NCI-H1417 (cell line): ENCODE results near the gene EMD.
"Not testable (repeated sequence)": the region's sequence is repeated elsewhere in the genome, so short reads cannot be mapped to it uniquely, and the experiment has no call there.

Experiments used
- DNase-seq, 3 experiments: peaks; one replicate each; lab custom pipeline; 2025; lab: John Stamatoyannopoulos, UW

The EMD gene

DNA sequence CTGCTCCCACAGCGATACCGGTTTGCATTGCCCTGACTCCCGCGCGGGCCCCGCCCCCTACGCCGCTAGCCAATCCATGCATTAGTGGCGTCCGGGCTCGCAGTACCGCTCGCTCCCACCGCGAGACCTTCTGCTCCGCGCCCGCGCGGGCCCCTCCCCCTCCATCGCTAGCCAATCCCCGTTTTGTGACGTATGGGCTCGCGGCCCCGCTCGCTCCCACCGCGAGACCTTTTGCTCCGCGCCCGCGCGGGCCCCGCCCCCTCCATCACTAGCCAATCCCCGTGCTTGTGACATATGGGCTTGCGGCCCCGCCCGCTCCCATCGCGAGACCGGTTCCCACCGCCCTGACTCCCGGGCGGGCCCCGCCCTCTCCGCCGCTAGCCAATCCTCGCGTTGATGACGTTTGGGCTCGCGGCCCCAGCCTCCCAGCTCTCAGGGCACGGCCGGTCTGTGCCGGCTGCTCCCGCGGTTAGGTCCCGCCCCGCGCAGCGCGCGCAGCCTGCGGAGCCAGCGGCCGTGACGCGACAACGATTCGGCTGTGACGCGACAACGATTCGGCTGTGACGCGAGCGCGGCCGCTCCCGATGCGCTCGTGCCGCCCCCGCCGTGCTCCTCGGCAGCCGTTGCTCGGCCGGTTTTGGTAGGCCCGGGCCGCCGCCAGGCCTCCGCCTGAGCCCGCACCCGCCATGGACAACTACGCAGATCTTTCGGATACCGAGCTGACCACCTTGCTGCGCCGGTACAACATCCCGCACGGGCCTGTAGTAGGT lies at the start of gene EMD:
Gene EMD, plus strand, starts transcription at position 497 of the 770 bp plus-strand sequence. Its CDS starts 190 bp downstream, at position 687.
- peak; percentile 100 for DNase-seq

- no peak for DNase-seq
Measured at GRCh38 chrX:154332561-154332960, 46.5 kb upstream of the EMD start.

DNA sequence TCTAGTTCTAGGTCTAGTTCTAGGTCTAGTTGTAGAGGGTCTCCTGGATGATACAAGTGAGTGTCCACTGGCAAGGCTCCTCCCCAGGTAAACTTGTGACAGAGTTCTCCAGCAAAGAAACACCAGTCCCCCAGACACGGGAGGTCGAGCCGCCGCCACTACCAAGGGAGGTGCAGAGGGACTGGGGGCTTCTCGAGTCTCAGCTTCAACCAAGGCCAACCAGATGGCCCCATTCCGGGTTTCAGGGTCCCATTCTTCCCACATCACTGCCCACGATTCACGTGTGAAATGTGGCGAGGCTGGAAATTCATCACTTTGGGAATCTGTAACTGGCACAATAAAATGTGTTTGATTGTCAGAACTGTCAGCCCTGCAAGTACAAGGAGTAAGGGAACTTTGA lies 46.0 kb upstream of the EMD start:
- DNase-seq, result no peak

GRCh38 chrX:154333837-154334271 lies 45.2 kb upstream of the EMD start:
- no peak for DNase-seq

DNA sequence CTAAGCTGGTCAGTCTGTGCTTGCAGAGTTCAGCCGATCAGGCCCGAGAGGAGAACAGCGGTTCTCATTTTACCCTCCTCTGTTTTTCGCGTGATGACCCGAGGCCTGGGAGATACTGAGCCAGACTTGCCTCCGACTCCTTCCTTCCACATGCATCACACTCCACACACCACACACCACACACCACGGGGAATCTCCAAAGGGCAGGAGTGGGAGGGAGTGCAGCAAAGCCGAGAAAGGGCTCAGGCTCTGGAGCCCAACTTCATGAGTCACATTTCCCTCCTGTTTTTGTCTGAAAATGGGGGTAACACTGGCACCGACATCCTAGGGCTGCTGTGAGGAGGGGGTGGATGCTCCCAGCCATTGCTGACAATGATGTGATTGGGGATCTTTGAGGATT lies 44.6 kb upstream of the EMD start:
- DNase-seq, result no peak

DNA sequence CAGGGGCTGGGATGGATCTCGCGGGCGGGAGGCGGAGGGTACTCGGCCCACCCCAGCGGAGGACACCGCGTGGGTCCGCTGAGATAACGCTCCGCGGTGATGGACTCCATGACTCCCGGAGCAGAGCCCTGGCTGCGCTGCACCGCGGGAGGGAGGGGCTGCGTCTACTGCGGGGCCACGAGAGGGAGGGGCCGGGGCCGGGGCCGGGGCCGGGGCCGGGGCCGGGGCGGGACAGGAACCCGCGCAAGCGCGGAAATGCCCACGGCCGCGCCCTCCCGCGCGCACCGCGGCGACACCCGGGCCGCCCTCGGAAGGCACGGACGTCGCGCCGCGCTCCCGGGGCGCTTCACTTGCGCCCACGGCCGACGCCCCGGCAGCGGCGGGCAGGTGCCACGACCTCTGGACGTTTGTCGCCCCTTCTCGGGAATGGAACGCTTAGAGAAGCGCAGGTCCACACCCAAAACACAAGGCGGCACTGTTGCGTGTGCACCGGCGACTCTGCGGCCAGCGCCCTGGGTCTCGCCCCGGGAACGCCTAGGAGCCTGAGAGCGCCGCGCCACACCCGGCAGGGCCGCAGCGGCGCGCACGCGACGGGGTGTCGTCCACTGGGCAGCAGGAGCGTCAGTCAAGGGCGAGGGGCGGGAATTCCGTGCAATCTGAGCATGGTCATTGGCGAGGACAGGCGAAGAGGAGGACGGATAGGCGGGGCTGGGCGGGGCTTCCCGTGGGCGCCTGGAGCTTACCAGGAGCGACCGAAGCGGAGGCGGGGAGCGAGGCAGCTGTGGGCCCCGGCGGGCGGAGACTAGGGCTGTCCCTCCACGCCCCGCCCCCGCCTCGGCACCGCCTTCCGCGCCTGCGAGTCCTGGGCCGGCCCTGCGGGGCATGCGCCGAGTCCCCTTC lies 37.4 kb upstream of the EMD start:
- not testable (repeated sequence) for DNase-seq

- DNase-seq, result not testable (repeated sequence)
Measured at GRCh38 chrX:154343063-154343462, 36.0 kb upstream of the EMD start.

GRCh38 chrX:154343620-154344019 lies 35.5 kb upstream of the EMD start:
- DNase-seq, result not testable (repeated sequence)

DNA sequence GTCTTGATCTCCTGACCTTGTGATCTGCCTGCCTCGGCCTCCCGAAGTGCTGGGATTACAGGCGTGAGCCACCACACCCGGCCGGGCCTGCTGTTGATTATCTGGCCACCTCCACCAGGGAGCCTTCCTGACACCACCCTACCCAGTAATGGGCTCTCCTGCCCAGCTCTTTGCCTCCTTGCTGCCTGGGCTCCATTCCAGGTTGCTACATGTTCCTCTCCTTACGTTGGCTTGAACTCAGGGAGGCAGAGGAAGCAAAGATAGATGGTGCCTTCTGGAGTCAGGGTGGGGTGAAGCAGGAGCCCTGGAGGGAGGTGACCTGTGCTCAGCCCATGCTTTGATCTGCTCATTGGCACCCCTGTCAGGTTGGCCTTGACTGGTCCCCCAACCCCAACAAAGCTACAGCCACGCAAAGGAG lies 31.0 kb upstream of the EMD start:
- DNase-seq, result no peak

DNA sequence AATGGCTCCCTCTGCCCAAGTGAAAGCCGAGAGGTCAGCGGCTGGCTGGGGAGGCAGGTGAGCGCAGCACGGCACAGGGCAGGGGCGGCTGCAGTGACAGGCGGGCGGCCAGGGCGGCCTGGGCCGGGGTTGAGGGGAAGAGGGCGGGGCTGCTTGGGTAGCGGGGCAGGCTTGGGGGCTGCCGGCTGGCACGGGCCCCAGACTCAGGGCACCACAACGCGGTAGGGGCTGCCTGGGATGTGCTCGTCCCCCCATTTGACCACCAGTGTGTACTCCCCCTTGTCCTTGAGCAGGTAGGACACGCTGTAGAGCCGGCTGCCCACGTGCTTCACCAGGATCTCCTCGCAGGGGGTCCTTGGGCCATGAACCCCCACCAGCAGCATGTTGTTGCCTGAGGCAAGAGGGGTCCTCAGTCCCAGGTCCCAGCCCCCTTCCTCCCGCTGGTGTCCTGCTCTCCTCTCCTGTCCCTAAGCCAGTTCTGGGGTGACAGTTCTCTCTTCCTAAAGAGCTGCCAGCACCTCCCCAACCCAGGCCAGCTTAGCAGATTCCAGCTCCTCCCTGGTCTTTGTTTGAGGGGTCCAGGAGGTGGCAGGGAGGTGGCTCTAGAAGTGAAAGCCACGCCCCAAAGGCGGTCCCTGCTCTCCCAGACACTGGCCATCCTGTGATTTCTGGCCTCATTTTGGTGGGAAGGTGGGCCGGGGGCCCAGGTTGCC lies 30.3 kb upstream of the EMD start:
- DNase-seq, result no peak

DNA sequence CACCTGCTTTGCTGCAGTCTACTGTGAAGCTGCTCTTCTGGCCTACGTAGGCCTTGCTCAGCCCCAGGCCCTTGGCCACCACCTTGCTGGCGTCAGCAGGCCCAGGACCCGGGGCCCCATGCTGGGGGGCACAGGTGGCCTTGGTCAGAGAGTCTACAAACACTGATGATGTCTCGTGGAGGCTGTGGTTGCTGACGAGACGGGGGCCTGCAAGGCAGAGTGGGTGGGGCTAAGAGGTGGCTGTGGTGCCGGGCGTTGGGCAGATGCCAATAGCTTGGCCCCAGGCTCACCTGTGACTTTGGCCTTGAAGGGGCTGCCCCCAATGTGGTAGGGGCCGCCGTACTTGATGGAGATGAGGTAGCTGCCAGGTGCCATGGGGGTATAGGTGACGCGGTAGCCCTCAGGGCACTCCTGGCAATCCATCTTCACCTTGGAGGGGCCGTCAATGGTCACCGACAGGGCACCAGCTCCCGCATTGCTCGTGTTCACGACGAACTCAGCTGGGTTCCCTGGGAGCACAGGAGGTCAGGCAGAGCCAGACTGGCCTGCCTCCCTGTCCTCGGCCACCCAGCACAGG lies 29.6 kb upstream of the EMD start:
- DNase-seq, result no peak

DNA sequence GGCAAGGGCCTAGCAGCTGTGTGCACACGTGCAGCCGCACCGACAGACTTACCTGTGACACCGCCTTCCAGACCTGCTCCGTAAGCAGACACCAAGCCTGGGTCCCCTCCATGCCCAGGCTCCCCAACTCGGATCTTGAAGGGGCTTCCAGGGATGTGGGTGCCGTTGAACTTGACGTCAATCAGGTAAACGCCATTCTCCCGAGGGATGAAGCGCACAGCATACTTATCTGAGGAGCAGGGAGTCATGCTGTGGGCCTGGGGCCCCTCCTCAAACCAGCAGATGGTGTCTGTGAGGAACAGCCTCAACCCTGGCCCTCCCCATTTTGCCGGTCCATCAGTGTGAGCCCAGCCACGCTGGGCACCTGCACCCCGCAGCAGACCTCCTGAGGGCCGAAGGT lies 29.1 kb upstream of the EMD start:
- DNase-seq, result no peak

DNA sequence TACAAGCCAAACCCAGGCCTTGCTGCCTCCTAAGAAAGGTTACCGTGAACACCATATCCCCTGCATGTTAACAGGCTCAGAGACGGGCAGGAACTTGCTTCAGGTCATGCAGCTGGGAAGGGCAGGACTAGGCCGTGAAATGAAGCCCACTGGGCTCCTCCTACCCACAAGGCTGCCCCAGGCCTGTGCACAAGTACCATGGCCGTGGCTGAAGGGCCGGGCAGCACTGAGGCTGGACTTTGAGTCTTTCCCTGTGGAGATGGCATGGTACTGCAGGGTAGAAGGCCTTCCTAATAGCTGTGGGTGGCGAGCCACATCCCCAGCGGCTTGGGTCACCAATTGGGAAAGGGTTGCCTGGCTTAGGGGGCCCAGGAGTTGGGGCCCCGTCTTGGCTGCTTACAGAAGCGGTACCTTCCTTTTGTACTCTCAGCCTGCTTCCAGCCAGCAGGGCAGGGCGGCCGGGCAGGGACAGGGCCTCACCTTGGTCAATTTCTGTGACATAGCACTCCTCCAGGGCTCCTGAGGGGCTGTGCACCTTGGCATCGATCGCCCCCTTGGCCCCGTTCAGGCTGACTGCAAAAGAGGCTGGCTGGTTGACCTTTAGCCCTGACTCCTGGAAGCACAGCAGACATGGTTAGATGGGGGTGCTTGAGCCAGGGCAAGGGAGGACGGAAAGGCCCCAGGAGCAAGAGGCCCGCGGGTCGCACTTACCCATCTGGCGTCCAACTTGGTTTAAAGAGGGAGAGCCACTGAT lies 28.5 kb upstream of the EMD start:
- no peak for DNase-seq

DNA sequence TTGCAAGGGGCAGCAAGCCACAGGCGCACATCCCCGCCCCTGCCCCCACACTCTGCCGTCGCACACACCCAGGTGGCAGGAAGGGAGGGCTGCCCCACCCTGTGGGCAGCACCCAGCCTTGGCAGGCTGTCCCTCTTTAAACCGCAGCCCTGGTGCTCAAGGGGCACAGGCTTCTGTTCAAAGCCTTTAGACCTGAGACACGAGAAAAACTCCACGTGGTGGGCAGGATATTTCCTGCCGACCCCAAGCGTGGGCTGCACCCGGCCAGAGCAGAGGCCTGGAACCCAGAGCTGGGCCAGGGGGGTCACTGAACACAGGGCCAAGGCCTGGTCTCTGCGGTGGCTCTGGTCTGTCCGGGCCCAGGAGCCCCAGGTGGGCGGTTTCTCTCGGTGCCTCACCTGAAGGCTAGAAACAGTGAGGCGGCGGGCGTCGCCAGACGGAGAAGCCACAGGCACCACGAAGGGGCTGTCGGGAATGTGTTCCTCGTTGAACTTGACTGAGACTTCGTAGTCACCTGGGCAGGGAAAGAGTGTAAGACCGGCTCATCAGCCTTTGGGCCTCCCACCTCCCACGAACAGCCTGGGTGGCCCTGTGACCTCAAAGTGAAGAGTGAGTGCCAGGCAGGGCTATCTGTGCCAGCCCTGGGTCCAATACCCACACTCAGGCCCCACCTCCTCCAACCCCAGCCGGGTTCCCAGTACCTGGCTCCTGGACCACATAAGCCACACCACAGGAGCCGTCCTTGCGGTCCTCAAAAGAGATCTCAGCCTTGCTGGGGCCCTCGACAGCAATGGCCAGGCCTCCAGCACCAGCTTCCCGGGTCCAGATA lies 27.7 kb upstream of the EMD start:
- DNase-seq, result no peak

- no peak for DNase-seq
Measured at GRCh38 chrX:154352012-154352401, 27.1 kb upstream of the EMD start.

DNA sequence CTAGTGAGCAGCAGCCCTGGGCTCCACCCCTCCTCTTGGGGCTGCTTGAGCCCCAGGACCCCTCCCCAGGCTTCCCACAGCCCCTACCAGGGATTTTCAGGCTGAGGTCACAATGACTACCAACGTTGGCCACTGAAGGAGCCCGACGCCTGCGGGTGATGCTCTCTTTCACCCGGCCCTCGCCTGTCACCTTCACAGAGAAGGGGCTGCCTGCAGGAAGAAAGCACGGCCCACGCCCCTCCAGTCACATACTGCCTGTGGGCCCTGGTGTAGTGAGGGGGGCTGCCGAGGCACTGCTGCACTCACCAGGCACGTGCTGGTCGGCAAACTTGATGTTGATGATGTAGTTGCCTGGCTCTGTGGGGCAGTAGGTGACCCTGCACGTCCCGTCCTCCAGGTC lies 26.6 kb upstream of the EMD start:
- no peak for DNase-seq

- DNase-seq, result no peak
Measured at GRCh38 chrX:154353172-154353843, 25.8 kb upstream of the EMD start.

GRCh38 chrX:154354013-154354412 lies 25.1 kb upstream of the EMD start:
- no peak for DNase-seq

DNA sequence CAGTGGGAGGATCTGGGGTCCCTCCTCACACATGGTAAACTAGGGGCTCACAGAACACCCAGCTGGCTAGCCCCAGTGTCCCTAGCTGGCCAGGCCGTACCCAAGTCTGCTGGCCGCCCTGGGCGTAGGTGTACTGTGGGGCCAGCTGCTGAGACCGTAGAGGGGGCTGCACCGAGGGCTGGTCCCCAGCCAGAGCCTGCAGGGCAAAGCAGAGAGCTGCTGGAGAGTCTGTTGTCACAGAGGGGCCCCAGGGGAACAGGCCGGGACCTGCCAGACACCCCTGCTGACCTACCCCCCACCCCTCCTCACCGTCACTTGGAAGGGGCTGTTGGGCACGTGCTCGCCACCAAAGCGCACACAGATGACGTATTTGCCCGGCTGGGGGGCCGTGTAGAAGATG lies 24.6 kb upstream of the EMD start:
- no peak for DNase-seq
